ENCODE results near the gene OPA1.

Gene OPA1

GRCh38 chr3:193708270-193708669, 115.3 kb downstream of the OPA1 start:
- Histone ChIP-seq H3K27ac (ENCODE audit: low read length) (no peak overlapping the region), H4K20me1 (ENCODE audit: insufficient read depth, low read length) (no peaks in the 10 kb centered on the region), H3K36me3 (ENCODE audit: insufficient read depth, low read length) (no peaks in the 10 kb centered on the region), H3K4me2 (ENCODE audit: insufficient read depth, low read length) (no peak overlapping the region), H2AFZ (ENCODE audit: low read depth, low read length) (no peak overlapping the region), H3K79me2 (ENCODE audit: insufficient read depth, low read length) (no peaks in the 10 kb centered on the region), H3K4me3 (ENCODE audit: low read depth in 1 of 2, low read length in 2 of 2) (no peak overlapping the region), H3K27me3 (ENCODE audit: insufficient read depth, low read length, poor library complexity) (no peaks in the 10 kb centered on the region), H3K4me1 (ENCODE audit: insufficient read depth, low read length) (no peaks in the 10 kb centered on the region), H3K9ac (ENCODE audit: low read depth, low read length) (no peak overlapping the region), H3K9me3 (ENCODE audit: insufficient read depth, low read length, severe bottlenecking) (no peaks in the 10 kb centered on the region)
- ATAC-seq (ENCODE audit: insufficient read depth, low read depth) (no peak), DNase-seq (no peak)
- TF ChIP-seq EZH2 (IDR thresholded peaks at IDR 0.05; ENCODE audit: borderline replicate concordance, low read depth, low read length, severe bottlenecking) = no peak
- no peak for TF ChIP-seq CTCF (IDR thresholded peaks at IDR 0.05; ENCODE audit: borderline replicate concordance, extremely low read depth, low read length, poor library complexity, severe bottlenecking)

- no peak overlapping the region for H3K4me2 ChIP-seq (ENCODE audit: insufficient read depth, low read length)
- H3K4me3 ChIP-seq (ENCODE audit: low read depth in 1 of 2, low read length in 2 of 2) = no peak overlapping the region
- no peak overlapping the region for H3K27ac ChIP-seq (ENCODE audit: low read length)
- no peaks in the 10 kb centered on the region for H3K4me1 ChIP-seq (ENCODE audit: insufficient read depth, low read length)
- no peaks in the 10 kb centered on the region for H3K36me3 ChIP-seq (ENCODE audit: insufficient read depth, low read length)
- ATAC-seq (ENCODE audit: insufficient read depth, low read depth) = no peak
- no peaks in the 10 kb centered on the region for H4K20me1 ChIP-seq (ENCODE audit: insufficient read depth, low read length)
- H3K79me2 ChIP-seq (ENCODE audit: insufficient read depth, low read length) = no peaks in the 10 kb centered on the region
- no peaks in the 10 kb centered on the region for H3K27me3 ChIP-seq (ENCODE audit: insufficient read depth, low read length, poor library complexity)
- no peak overlapping the region for H3K9ac ChIP-seq (ENCODE audit: low read depth, low read length)
- no peak overlapping the region for H2AFZ ChIP-seq (ENCODE audit: low read depth, low read length)
- no peak for TF ChIP-seq CTCF (IDR thresholded peaks at IDR 0.05; ENCODE audit: borderline replicate concordance, extremely low read depth, low read length, poor library complexity, severe bottlenecking)
- TF ChIP-seq EZH2 (IDR thresholded peaks at IDR 0.05; ENCODE audit: borderline replicate concordance, low read depth, low read length, severe bottlenecking) = no peak
- peaks cover 14% of the 10 kb centered on the region for H3K9me3 ChIP-seq (ENCODE audit: insufficient read depth, low read length, severe bottlenecking)
- no peak for DNase-seq
These were observed 117.5 kb downstream of the OPA1 start for GRCh38 chr3:193710286-193711165.

- peaks cover 17% of the 10 kb centered on the region for H3K9me3 ChIP-seq (ENCODE audit: insufficient read depth, low read length, severe bottlenecking)
- no peaks in the 10 kb centered on the region for H3K36me3 ChIP-seq (ENCODE audit: insufficient read depth, low read length)
- no peak overlapping the region for H3K9ac ChIP-seq (ENCODE audit: low read depth, low read length)
- no peaks in the 10 kb centered on the region for H4K20me1 ChIP-seq (ENCODE audit: insufficient read depth, low read length)
- ATAC-seq (ENCODE audit: insufficient read depth, low read depth) = no peak
- H2AFZ ChIP-seq (ENCODE audit: low read depth, low read length) = no peak overlapping the region
- no peaks in the 10 kb centered on the region for H3K4me1 ChIP-seq (ENCODE audit: insufficient read depth, low read length)
- no peaks in the 10 kb centered on the region for H3K79me2 ChIP-seq (ENCODE audit: insufficient read depth, low read length)
- no peak overlapping the region for H3K4me2 ChIP-seq (ENCODE audit: insufficient read depth, low read length)
- TF ChIP-seq CTCF (IDR thresholded peaks at IDR 0.05; ENCODE audit: borderline replicate concordance, extremely low read depth, low read length, poor library complexity, severe bottlenecking) = no peak
- TF ChIP-seq EZH2 (IDR thresholded peaks at IDR 0.05; ENCODE audit: borderline replicate concordance, low read depth, low read length, severe bottlenecking) = no peak
- no peak for DNase-seq
- no peaks in the 10 kb centered on the region for H3K27me3 ChIP-seq (ENCODE audit: insufficient read depth, low read length, poor library complexity)
- no peak overlapping the region for H3K4me3 ChIP-seq (ENCODE audit: low read depth in 1 of 2, low read length in 2 of 2)
- H3K27ac ChIP-seq (ENCODE audit: low read length) = no peak overlapping the region
These were observed 118.1 kb downstream of the OPA1 start for GRCh38 chr3:193711166-193711485.

Measured in DND-41 (cell line).